Sigmoid colon (tissue), 7 donors: ENCODE measurements around the gene IL1R2. TPM values are rescaled to one million over a fixed set of nuclear protein-coding genes. Genes with fewer than 3 reads are reported as not detected.

Source experiments
- DNase-seq: peaks from one replicate; pipeline ENCODE4 v3.0.0-alpha.2; 2019
- H3K27ac ChIP-seq, 4 donors: fragments of 200-600 bp; sonication (generic); one replicate each; pipeline ENCODE4 v1.5.1; 2016 to 2019; ENCODE audit warnings: mild to moderate bottlenecking in 1 of 4
- H3K27me3 ChIP-seq, 3 donors: fragments of 200-600 bp; sonication (generic); one replicate each; pipeline ENCODE4 v1.5.1; 2019; ENCODE audit warnings: mild to moderate bottlenecking in 1 of 3
- H3K36me3 ChIP-seq, 4 donors: fragments of 200-600 bp; sonication (generic); one replicate each; pipeline ENCODE4 v1.5.1; 2016 to 2019
- H3K4me1 ChIP-seq, 4 donors: fragments of 200-600 bp; sonication (generic); one replicate each; pipeline ENCODE4 v1.5.1; 2017 to 2019
- H3K4me3 ChIP-seq, 4 donors: fragments of 200-600 bp; sonication (generic); one replicate each; pipeline ENCODE4 v1.5.1; 2017 to 2019; ENCODE audit warnings: mild to moderate bottlenecking in 2 of 4, moderate library complexity in 1 of 4
- H3K9me3 ChIP-seq, 4 donors: fragments of 200-600 bp in 3 of 4; sonication (generic) in 3 of 4; one replicate each; pipeline versions ENCODE4 v1.5.1 to v1.6.1; 2013 to 2019
- EP300 ChIP-seq, 4 donors: sonication (generic); formaldehyde crosslinking; IDR thresholded peaks; one replicate each; pipeline ENCODE4 v1.6.1; 2017; ENCODE audit warnings: antibody characterized with exemption in 4 of 4
- POLR2A ChIP-seq, 2 donors: fragments of 450-650 bp; IDR thresholded peaks; one replicate each; pipeline ENCODE4 v1.6.1; 2016; ENCODE audit warnings: antibody characterized with exemption in 2 of 2, mild to moderate bottlenecking in 2 of 2, moderate library complexity in 2 of 2
- POLR2AphosphoS5 ChIP-seq, 4 donors: sonication (generic); formaldehyde crosslinking; IDR thresholded peaks; one replicate each; pipeline ENCODE4 v1.6.1; 2017; ENCODE audit warnings: antibody characterized with exemption in 4 of 4
- WGBS, 2 donors: extraction: QIAGEN DNeasy Blood & Tissue Kit; methylation state at CpG; one replicate each; pipeline ENCODE4 v1.1.7; 2013; 5-methylcytosine and 5-hydroxymethylcytosine counted together
- intact Hi-C: fragments of 100-400 bp; cut with DNase I; formaldehyde crosslinking; loops from one replicate; pipeline ENCODE4 v1.15.1; 2023
- polyA plus RNA-seq, 3 donors: library from polyadenylated mRNA; stranded (reverse); fragments of 200-250 nt; gene quantifications; one replicate each; pipeline ENCODE4 v1.2.3, GENCODE V29; 2013
- total RNA-seq, 4 donors: library from RNA; depleted of rRNA; stranded (reverse); fragments of >200 nt; gene quantifications; one replicate each; pipeline ENCODE4 v1.1.0, GENCODE V29; 2016
- TF ChIP-seq, protein P1 (sequence below), 4 experiments: fragments of 450-650 bp in 3 of 4; fragments of 200-600 bp in 1 of 4; IDR thresholded peaks; one replicate each; pipeline ENCODE4 v1.5.1; 2016 to 2019; ENCODE audit warnings: antibody characterized with exemption in 4 of 4, mild to moderate bottlenecking in 3 of 4, moderate library complexity in 2 of 4
- donor health status: healthy with polysubstance abuse.
- donor health status: Bipolar disorder and iron deficiency.
- donor health status: healthy.

IL1R2 gene
- total and polyA plus RNA-seq, 7 donors, result 3.0 to 26.4 (median 15.9) TPM

DNA sequence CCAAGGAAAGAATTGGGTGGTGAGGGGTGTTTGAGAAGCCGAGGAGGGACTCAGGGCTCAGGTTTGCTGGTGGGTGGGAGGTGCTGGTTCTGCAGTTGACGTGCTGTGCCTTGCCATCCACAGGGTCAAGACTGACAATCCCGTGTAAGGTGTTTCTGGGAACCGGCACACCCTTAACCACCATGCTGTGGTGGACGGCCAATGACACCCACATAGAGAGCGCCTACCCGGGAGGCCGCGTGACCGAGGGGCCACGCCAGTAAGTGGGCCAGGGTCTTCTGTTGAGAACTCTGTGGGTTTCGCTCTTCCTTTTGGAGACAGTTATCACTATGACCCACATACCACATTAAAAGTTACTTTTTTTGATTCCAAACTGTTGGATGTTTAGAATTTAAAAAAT, 32.6 kb downstream of the IL1R2 start:
- no peaks in the 10 kb centered on the region for H3K27me3 ChIP-seq
- H3K4me1 ChIP-seq, result peaks cover 0 to 21% (median 16%) of the 10 kb centered on the region in 4 donors
- H3K27ac ChIP-seq, result no peak overlapping the region
- TF ChIP-seq POLR2A (IDR thresholded peaks at IDR 0.05) (no peak), EP300 (IDR thresholded peaks at IDR 0.05) (no peak), POLR2AphosphoS5 (IDR thresholded peaks at IDR 0.05) (no peak)
- TF ChIP-seq, protein P1, sequence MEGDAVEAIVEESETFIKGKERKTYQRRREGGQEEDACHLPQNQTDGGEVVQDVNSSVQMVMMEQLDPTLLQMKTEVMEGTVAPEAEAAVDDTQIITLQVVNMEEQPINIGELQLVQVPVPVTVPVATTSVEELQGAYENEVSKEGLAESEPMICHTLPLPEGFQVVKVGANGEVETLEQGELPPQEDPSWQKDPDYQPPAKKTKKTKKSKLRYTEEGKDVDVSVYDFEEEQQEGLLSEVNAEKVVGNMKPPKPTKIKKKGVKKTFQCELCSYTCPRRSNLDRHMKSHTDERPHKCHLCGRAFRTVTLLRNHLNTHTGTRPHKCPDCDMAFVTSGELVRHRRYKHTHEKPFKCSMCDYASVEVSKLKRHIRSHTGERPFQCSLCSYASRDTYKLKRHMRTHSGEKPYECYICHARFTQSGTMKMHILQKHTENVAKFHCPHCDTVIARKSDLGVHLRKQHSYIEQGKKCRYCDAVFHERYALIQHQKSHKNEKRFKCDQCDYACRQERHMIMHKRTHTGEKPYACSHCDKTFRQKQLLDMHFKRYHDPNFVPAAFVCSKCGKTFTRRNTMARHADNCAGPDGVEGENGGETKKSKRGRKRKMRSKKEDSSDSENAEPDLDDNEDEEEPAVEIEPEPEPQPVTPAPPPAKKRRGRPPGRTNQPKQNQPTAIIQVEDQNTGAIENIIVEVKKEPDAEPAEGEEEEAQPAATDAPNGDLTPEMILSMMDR (IDR thresholded peaks at IDR 0.05), result no peak
- WGBS, 2 donors, result 94 to 96% methylated on average over 12 of the region's 12 CpGs
- no peaks in the 10 kb centered on the region for H3K36me3 ChIP-seq
- DNase-seq, result no peak
- intact Hi-C loops, result loop anchor here (5.0 to 10.0 kb wide), 3 partner anchors 38 to 330 kb away; partner anchors contain the start of gene IL18R1
- H3K4me3 ChIP-seq, result no peak overlapping the region
- no peaks in the 10 kb centered on the region for H3K9me3 ChIP-seq

DNA sequence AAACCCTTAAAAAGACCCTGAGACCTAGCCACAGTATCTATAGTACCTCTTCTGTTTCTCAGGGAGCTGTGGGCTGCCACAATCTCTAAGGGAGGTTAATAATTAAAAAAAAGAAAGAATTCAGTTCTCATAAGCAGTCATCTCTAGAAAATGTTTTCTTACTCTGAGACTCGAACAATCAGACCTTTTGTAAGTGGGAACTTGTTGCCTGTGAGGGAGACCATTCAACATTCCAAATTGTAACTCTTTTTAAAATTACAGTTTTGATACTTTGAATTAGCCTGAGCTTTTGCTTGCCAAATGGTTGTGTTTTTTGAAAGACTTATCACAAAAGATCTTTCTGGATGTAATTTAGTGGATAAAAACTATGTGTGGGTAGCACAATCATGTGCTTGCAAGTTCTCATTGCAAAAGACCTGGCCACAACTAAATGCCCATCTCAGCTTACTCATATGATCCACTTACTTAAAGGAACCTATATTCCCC, 33.3 kb downstream of the IL1R2 start:
- DNase-seq, result no peak
- no peak overlapping the region for H3K4me3 ChIP-seq
- peaks cover 0 to 21% (median 16%) of the 10 kb centered on the region in 4 donors for H3K4me1 ChIP-seq
- WGBS, 2 donors, result 51 to 56% methylated on average over 1 of the region's 1 CpG
- intact Hi-C loops, result loop anchor here (5.0 to 10.0 kb wide), 3 partner anchors 77 to 330 kb away; partner anchors contain the start of gene IL18R1
- H3K27me3 ChIP-seq, result no peaks in the 10 kb centered on the region
- no peaks in the 10 kb centered on the region for H3K9me3 ChIP-seq
- H3K36me3 ChIP-seq, result no peaks in the 10 kb centered on the region
- H3K27ac ChIP-seq, result no peak overlapping the region
- TF ChIP-seq POLR2AphosphoS5 (IDR thresholded peaks at IDR 0.05) (no peak), POLR2A (IDR thresholded peaks at IDR 0.05) (no peak), EP300 (IDR thresholded peaks at IDR 0.05) (no peak)
- TF ChIP-seq, protein P1 (IDR thresholded peaks at IDR 0.05), result no peak

DNA sequence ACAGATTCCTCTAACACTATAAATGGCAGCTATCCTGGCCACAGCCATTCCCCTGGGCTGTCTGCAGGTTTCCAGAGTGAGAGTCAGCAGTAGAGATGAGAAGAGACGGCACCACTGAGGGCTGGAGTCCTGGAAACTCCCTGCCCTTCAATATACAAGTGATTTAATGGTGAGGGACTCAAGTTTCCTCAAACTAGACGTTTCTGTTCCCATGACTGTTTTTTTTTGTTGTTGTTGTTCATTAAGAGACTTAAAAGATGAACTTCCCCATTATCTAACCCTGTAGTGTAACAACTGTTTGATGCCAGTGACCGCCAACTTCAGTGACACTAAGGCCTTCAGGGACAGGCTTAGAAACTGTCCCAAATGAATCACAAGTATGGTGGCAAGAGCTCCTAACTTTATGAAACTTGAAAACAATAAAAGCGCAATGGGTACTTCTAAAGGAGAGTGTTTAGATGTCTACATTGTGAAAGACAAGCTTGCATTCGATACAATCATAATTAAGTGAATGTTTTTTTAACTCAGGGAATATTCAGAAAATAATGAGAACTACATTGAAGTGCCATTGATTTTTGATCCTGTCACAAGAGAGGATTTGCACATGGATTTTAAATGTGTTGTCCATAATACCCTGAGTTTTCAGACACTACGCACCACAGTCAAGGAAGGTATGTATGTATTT, 34.0 kb downstream of the IL1R2 start:
- H3K27ac ChIP-seq, result peak overlapping the region in 1 of 4 donors; percentile 33

DNA sequence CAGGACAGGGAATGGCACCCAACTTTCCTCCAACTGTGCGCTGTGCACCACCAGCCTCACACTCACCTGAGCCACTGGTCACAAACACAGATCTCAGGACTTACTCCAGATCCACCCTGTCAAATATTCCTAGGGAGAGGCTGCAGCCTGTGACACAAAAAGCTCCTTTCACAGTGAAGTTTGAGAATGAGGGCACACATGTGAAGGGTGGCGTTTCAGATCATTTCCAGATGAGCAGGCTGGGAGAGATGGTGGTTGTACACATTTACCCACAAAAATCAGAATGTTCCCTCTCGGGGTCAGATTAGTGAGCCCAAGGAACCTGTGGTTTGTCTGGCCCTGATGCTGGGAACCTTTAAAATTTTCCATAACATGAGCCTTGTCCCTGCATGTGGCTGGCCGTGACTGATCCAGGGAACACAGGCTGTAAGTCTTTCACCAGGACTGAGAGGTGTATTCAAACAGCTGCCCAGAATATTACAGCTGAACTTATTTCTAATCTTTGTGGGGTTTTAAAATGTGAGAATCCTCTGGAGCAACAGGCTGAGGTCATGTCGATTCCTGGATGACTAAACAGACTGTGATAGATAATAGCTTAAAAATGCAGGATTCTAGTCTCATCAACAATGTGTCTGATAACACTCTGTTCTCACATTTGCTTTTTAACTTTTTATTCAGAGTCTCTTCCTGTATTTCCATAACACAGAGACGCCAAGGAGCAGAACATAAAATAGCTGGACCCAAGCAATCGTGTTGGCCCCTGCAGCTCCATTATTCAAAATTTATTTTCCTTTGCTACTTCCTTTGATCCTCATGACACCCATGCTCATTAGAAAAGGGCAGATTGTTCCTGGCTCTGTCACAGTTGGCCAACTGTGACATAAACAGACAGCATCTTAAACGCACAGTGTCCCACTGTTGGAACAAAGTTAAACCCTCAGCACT, 35.5 kb downstream of the IL1R2 start:
- Histone ChIP-seq H3K4me3 (no peak overlapping the region), H3K27ac (peak overlapping the region; percentile 50 to 66 (median 64)), H3K36me3 (no peaks in the 10 kb centered on the region), H3K27me3 (no peaks in the 10 kb centered on the region), H3K4me1 (peaks cover 0 to 14% (median 9%) of the 10 kb centered on the region in 4 donors), H3K9me3 (no peaks in the 10 kb centered on the region)
- 67 to 79% methylated on average over 8 of the region's 8 CpGs for WGBS, 2 donors
- no peak for DNase-seq
- TF ChIP-seq, protein P1 (IDR thresholded peaks at IDR 0.05), result no peak
- TF ChIP-seq EP300 (IDR thresholded peaks at IDR 0.05) (no peak), POLR2A (IDR thresholded peaks at IDR 0.05) (no peak), POLR2AphosphoS5 (IDR thresholded peaks at IDR 0.05) (peak in 2 of 4 donors; percentile 37 to 56)
- intact Hi-C loops, result loop anchor here (5.0 to 10.0 kb wide), 3 partner anchors 75 to 327 kb away; partner anchors contain the start of gene IL18R1

More for the DNA sequence above, 34.0 kb downstream of the IL1R2 start:
- Histone ChIP-seq H3K4me3 (no peak overlapping the region), H3K27me3 (no peaks in the 10 kb centered on the region), H3K9me3 (no peaks in the 10 kb centered on the region), H3K4me1 (peaks cover 0 to 17% (median 14%) of the 10 kb centered on the region in 4 donors), H3K36me3 (no peaks in the 10 kb centered on the region)
- 78 to 82% methylated on average over 6 of the region's 6 CpGs for WGBS, 2 donors
- intact Hi-C loops, result loop anchor here (5.0 to 10.0 kb wide), 3 partner anchors 77 to 329 kb away; partner anchors contain the start of gene IL18R1
- TF ChIP-seq POLR2AphosphoS5 (IDR thresholded peaks at IDR 0.05) (no peak), POLR2A (IDR thresholded peaks at IDR 0.05) (no peak), EP300 (IDR thresholded peaks at IDR 0.05) (no peak)
- TF ChIP-seq, protein P1 (IDR thresholded peaks at IDR 0.05), result no peak
- DNase-seq, result no peak
